Fibroblast of the aortic adventitia (primary cell): ENCODE results near the gene TRAF6. TPM values are rescaled to one million over a fixed set of nuclear protein-coding genes. Genes with fewer than 3 reads are reported as not detected.

ENCODE experiments used
- DNase-seq: peaks from one replicate; pipeline ENCODE4 v3.0.0-alpha.2; 2010; ENCODE audit warnings: low read depth
- H3K4me3 ChIP-seq: 2 replicates; pipeline ENCODE4 v1.5.1; 2011; ENCODE audit warnings: low read depth, mild to moderate bottlenecking, control low read depth, low read length, moderate library complexity
- total RNA-seq: library from RNA; depleted of rRNA; stranded (reverse); fragments of >200 nt; gene quantifications from 2 replicates; pipeline ENCODE4 v1.2.3, GENCODE V29; 2012; ENCODE audit warnings: low replicate concordance
- TF ChIP-seq, protein P1 (sequence below): IDR thresholded peaks from 2 replicates; pipeline ENCODE4 v1.5.1; 2011; ENCODE audit warnings: mild to moderate bottlenecking, low read length, control low read depth, inconsistent platforms; ENCODE audit not compliant: insufficient read depth

Gene TRAF6
- total RNA-seq, 1 donor = 11.8 TPM

DNA sequence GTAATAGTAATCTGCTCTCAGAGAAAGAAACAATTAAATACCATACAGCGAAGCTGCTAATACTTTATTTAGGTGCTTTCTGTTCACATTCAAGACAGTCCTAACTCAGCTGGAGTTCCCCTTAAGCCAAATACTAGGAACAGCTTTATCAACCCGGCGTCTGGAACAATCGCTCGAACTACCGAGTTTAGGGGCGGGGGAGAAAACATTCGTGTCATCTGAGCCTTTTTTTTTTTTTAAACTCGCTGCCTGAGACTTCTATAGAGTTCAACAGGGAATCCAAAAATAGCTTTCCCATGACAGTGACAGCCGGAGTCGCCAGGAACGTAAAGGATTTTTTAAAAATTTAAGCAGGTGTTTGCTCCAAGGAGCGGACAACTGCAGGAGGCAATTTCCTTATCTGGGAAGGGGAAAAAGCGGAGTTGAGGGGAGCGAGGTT lies 852 bp downstream of the TRAF6 start:
- peak; percentile 41 for DNase-seq
- TF ChIP-seq, protein P1, sequence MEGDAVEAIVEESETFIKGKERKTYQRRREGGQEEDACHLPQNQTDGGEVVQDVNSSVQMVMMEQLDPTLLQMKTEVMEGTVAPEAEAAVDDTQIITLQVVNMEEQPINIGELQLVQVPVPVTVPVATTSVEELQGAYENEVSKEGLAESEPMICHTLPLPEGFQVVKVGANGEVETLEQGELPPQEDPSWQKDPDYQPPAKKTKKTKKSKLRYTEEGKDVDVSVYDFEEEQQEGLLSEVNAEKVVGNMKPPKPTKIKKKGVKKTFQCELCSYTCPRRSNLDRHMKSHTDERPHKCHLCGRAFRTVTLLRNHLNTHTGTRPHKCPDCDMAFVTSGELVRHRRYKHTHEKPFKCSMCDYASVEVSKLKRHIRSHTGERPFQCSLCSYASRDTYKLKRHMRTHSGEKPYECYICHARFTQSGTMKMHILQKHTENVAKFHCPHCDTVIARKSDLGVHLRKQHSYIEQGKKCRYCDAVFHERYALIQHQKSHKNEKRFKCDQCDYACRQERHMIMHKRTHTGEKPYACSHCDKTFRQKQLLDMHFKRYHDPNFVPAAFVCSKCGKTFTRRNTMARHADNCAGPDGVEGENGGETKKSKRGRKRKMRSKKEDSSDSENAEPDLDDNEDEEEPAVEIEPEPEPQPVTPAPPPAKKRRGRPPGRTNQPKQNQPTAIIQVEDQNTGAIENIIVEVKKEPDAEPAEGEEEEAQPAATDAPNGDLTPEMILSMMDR = no peak

DNA sequence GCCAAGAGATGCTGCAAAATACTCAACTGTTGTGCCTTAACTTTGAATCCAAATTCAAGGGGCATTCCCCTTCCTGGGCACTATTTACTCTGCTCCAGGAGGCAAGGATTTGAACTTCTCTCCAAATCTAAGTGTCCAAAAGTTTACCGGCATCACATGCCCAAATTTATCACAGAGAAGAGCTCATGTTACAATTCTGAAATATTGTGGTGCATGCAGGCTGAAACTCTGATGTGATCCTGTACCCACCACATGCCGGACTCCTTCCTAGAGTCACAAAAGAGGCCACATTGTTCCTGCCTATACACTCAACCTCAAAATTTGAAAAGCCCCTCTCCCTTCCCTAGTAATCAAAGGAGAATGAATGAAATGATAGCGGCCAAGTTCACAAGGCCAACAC lies 1.3 kb downstream of the TRAF6 start:
- no peak for DNase-seq
- TF ChIP-seq, protein P1 = no peak
- H3K4me3 ChIP-seq = peak overlapping the region; percentile 97

More for the DNA sequence above, 852 bp downstream of the TRAF6 start:
- peak overlapping the region; percentile 97 for H3K4me3 ChIP-seq

DNA sequence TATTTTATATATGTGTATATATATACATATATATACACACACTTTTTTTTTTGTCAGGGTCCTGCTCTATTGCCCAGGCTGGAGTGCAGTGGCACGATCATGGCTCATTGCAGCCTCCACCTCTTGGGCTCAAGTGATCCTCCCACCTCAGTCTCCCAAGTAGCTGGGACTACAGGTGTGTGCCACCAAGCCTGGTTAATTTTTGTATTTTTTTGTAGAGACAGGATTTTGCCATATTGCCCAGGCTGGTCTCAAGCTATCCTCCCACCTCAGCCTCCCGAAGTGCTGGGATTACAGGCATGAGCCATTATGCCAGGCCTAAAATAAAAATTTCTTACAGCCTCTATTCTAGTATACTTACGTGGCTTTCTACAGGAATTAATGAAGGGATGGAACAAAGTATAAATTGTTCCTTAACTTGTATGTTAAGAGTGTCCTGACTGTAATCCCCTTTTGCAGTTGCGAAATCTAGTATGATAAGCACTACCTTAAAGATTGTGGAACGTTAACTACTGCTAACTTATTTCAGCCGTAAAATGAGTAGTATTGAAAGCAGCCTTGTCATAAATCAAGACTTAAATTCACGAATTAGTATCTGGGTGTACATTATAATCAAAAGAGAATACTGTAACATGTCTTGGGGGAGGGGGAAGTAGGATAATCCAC lies 2.1 kb downstream of the TRAF6 start:
- DNase-seq = peak; percentile 21
- TF ChIP-seq, protein P1 = no peak
- peak overlapping the region; percentile 97 for H3K4me3 ChIP-seq

DNA sequence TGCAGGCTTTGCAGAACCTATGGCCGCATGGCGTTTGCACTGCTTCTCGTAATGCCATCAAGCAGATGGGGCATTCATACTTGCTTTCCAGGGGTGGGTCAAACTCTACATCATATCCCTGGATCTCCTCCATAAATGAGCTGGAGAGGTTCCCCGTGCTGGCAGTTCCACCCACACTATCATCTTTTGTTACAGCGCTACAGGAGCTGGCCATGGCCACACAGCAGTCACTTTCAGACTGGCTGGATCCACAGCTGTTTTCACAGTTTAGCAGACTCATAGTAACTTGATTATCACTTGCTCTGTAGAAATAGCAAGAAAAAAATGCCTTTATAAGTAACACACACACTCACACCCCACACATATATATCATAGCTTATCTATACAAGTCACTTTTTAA lies 8.8 kb downstream of the TRAF6 start:
- DNase-seq = no peak
- TF ChIP-seq, protein P1 = no peak
- no peak overlapping the region for H3K4me3 ChIP-seq

DNA sequence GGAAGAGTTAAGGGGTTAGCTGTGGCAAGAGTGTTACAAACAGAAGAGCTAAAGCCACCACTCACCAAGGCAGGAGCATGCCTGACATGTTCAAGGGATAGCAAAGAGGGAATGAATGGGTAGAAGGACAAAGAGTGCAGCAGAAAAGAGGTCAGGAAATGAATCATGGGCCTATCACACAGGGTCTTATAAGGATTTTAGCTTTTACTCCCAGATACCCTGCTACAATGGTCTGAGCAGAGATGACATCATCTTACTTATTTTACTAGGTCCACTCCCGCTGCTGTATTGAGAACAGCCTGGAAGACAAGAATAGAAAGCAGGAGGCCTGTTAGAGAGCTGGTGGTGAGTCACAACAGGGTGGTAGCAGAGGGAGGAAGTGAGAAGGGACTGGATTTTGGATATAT lies 9.8 kb downstream of the TRAF6 start:
- TF ChIP-seq, protein P1 = no peak
- peak; percentile 89 for DNase-seq
- H3K4me3 ChIP-seq = no peak overlapping the region

DNA sequence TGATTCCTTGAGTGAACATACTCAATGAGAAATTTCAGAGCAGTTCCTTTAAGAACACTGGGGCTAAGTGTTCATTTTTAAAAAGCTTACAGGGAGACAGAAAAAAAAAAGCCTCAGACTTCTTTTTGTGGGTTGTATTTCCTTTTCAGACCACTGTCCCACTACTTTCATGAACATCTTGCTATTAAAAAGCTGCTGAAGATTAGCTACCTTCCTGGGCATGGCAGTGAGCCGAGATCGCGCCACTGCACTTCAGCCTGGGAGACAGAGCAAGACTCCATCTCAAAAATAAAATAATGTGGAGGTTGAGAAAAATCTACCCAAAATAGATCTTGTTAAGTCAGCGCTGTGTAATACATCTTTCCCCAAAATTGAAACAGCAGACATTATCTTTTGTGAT lies 10.8 kb downstream of the TRAF6 start:
- TF ChIP-seq, protein P1 = no peak
- H3K4me3 ChIP-seq = no peak overlapping the region

DNA sequence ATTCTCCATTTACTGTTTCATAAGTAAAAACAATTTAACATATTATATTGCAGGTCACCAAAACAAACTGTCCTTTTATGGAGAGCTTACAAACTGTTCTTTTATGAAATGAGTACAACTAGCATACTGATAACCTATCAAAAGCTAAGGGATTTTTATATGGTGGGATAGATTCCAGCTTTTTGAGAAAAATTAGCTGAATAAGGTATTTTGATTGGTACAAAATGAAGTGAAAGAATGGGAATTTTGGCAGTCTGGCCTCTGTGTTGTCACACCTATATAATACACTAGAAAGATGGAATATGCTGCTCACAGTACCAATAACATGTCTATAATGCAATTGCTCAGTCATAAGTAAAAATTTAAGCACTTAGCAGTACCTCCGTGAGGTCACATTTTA lies 11.4 kb downstream of the TRAF6 start:
- H3K4me3 ChIP-seq = no peak overlapping the region
- TF ChIP-seq, protein P1 = no peak
- DNase-seq = no peak

More for the DNA sequence above, 10.8 kb downstream of the TRAF6 start:
- DNase-seq = no peak
